Breast epithelium (tissue), 3 donors: ENCODE measurements around the gene TEX10.

Experiments used
- CTCF ChIP-seq, 3 donors: fragments of 450-650 bp; IDR thresholded peaks; one replicate each; pipeline ENCODE4 v1.5.1; 2016 to 2017; ENCODE audit warnings: antibody characterized with exemption in 3 of 3, mild to moderate bottlenecking in 3 of 3, moderate library complexity in 3 of 3
- POLR2AphosphoS5 ChIP-seq, 3 donors: sonication (generic); formaldehyde crosslinking; IDR thresholded peaks; one replicate each; pipeline ENCODE4 v1.6.1; 2017; ENCODE audit warnings: antibody characterized with exemption in 3 of 3

GRCh38 chr9:100307080-100307479 lies 45.7 kb downstream of the TEX10 start:
- TF ChIP-seq CTCF (IDR thresholded peaks at IDR 0.05) = no peak
- TF ChIP-seq POLR2AphosphoS5 (IDR thresholded peaks at IDR 0.05) = no peak
